GM12891 (cell line): ENCODE results near the gene BOLL.

Experiments used
- POLR2A ChIP-seq: IDR thresholded peaks from 2 replicates; pipeline ENCODE4 v1.6.1; 2011; ENCODE audit warnings: low read depth, low read length, control low read depth
- POLR2AphosphoS5 ChIP-seq: IDR thresholded peaks from 2 replicates; pipeline ENCODE4 v1.6.1; 2011; ENCODE audit warnings: low read depth, low read length, control low read depth
- TAF1 ChIP-seq: IDR thresholded peaks from 2 replicates; pipeline ENCODE4 v1.6.1; 2011; ENCODE audit warnings: low read depth, low read length, control low read depth

DNA sequence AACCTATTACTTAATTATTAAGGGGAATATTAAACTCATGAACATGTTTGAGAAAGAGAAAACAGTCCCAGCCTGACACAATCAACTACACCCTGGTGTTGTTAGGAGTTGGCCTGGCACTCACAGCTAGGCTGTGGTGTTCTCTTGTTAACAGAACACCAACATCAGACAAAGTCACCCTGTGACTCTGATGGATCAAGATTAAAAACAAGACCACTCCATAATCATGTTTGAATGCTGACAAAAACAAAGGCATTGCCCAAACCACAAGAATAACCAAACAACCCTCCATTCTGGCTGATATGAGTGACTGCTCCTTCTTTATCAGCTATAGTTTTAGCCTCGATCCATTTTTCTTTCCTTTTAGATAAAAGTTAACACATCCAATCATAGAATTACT, 3.0 kb downstream of the BOLL start:
- TF ChIP-seq POLR2AphosphoS5 (no peak), TAF1 (no peak), POLR2A (no peak)
